ENCODE measurements around the gene UGT1A10.
A peak's percentile ranks its signal among the peaks of the same experiment; 100 is the strongest.
"Not testable (repeated sequence)": the region's sequence is repeated elsewhere in the genome, so short reads cannot be mapped to it uniquely, and the experiment has no call there.

UGT1A10 gene

DNA sequence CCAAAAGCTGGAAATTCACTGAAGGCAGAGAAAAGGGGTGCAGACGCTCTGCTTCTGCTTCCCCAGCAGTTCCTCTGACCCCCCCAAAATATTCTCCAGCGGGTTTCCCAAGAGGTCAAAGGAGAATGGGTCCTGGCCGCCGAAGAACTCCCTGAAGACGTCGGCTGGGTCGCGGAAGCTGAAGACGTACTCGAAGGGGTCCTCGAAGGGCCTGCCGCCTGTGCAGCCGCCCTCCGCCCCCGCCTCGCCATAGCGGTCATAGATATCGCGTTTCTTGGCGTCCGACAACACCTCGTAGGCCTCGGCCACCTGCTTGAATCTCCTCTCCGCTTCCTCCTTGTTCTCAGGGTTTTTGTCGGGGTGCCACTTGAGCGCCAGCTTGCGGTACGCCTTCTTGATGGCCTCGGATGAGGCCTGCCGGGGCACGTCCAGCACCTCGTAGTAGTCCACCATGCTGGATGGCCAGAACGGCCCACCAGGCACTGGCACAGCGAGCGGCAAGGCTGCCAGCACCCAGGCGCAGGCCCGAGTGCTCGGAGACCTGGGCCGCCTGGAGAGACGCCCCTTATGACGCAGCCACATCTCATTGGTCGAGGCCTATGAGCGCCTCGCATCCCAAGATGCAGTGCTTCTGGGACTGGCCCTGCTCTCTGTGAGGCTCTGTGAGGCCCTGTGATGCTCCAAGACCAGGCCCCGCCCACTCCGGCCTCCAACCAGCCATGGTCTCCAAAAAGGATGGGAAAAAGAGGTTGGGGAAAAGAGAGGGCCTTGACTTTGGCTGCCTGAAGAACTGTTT, 107.4 kb downstream of the UGT1A10 start:
- DNase-seq (ENCODE audit: low spot score), result no peak

DNA sequence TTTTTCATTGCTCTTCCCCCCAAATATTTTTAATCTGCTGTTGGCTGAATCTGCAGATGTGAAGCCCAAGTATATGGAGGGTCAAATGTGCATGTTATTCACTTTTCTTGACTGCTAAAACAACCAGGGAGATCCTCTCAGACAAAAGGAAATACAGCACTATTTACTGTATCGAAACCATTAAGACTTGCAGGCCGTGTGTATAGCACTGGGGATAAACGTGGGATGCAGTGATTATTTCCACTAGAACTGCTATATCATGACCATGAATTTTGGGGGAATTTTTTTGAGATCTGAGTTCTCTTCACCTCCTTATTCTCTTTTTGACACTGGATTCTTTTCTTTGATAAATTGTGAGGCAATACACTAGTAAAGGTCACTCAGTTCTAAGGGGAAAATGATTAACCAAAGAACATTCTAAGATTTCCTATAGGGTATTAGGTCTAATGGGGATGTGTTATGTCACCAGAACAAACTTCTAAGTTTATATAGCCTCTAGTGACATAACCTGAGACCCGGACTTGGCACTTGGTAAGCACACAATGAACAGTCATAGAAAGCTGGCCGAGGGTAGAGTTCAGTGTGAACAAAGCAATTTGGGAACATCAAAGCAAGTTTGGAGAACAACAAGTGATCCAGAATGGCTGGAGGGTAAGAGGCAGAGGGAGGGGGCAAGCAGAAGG, 109.0 kb downstream of the UGT1A10 start:
- peak; percentile 49 for DNase-seq (ENCODE audit: low spot score)

DNA sequence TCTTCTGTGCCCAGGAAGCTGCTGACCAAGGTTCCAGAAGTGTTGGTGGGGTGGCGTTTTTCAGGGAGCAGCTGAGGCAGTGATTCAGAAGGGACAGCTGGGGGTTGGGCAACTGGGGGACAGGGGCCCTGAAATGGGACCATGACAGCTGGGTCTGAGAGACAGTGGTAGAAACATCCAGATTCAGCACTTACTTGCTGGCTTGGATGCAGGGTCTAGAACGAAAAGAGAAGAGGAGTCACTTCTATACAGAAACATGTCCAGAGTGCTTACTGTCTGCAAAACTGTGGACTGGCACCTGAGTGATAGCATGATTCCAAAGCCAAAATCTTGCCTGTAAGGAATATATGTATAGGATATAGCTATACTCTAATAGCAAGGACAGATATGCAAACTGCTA, 109.6 kb downstream of the UGT1A10 start:
- DNase-seq (ENCODE audit: low spot score), result not testable (repeated sequence)

GRCh38 chr2:233746475-233747282, 110.4 kb downstream of the UGT1A10 start:
- DNase-seq (ENCODE audit: low spot score), result no peak

DNA sequence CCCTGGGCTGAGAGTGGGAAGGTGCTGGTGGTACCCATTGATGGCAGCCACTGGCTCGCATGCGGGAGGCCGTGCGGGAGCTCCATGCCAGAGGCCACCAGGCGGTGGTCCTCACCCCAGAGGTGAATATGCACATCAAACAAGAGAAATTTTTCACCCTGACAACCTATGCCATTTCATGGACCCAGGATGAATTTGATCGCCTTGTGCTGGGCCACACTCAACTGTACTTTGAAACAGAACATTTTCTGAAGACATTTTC, 111.0 kb downstream of the UGT1A10 start:
- no peak for DNase-seq (ENCODE audit: low spot score)

DNA sequence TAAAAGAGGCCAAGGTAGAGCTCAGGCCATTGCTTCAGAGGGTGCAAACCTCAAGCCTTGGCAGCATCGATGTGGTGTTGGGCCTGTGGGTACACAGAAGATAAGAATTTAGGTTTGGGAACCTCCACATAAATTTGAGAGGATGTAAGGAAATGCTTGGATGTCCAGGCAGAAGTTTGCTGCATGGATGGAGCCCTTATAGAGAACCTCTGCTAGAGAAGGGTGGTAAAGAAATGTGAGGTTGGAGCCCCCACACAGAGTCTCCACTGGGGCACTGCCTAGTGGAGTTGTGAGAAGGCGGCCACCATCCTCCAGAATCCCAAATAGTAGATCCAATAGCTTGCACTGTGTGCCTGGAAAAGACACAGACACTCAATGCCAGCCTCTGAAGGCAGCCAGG, 114.4 kb downstream of the UGT1A10 start:
- not testable (repeated sequence) for DNase-seq (ENCODE audit: low spot score)

DNA sequence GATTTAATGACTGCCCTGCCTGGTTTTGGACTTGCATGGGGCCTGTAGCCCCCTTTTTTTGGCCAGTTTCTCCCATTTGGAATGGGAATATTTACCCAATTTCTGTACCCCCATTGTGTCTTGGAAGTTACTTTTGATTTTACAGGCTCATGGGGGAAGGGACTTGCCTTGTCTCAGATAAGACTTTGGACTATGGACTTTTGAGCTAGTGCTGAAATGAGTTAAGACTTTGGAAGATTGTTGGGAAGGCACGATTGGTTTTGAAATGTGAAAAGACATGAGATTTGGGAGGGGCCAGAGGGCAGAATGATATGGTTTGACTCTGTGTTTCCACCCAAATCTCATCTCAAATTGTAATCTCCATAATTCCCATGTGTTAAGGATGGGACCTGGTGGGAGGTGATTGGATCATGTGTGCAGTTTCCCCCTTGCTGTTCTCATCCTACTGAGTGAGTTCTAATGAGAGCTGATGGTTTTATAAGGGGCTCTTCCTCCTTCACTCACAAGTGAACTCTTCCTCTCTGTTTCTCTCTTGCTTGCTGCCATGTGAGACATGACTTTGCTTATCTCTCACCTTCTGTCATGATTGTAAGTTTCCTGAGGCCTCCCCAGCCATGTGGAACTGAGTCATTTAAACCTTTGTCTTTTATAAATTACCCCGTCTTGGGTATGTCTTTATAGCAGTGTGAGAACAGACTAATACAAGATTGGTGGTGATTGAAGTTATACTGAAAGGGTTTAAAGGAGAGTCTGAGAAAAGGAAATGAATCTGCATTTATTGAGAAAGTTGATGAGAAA, 115.2 kb downstream of the UGT1A10 start:
- not testable (repeated sequence) for DNase-seq (ENCODE audit: low spot score)

- no peak for DNase-seq (ENCODE audit: low spot score)
Observed at GRCh38 chr2:233754872-233755611, 118.8 kb downstream of the UGT1A10 start.

- DNase-seq (ENCODE audit: low spot score), result peak; percentile 70
Observed at GRCh38 chr2:233756429-233757081, 120.3 kb downstream of the UGT1A10 start.

DNA sequence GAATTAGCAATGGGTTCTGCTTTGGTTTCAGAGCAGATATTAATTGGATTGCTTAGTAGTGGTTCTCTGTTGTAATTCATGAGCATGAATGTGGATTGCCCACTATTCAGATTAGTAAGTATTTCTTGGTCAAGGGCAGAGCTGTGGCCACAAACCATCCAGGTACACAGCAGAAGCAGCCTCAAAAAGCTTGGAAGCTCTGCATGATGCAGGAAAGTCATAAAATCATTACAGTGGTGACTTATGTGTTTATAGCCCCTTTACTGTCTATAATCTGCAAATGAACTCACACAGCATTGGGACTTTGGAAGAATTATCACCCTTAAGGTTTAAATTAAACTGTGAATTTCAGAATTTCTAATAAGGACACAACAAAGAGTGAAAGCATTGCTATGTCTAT, 121.9 kb downstream of the UGT1A10 start:
- DNase-seq (ENCODE audit: low spot score), result no peak

- no peak for DNase-seq (ENCODE audit: low spot score)
Observed at GRCh38 chr2:233758849-233759248, 122.6 kb downstream of the UGT1A10 start.

GRCh38 chr2:233760043-233760442, 123.8 kb downstream of the UGT1A10 start, which contains the start of gene UGT1A1:
Gene UGT1A1 (plus strand): TSS chr2:233760270. CDS start chr2:233760288, 18 bp downstream.
- DNase-seq (ENCODE audit: low spot score), result peak; percentile 35

GRCh38 chr2:233761040-233761769, 125.0 kb downstream of the UGT1A10 start:
- DNase-seq (ENCODE audit: low spot score), result no peak

- DNase-seq (ENCODE audit: low spot score), result no peak
Observed at GRCh38 chr2:233764264-233764663, 128.0 kb downstream of the UGT1A10 start.

DNA sequence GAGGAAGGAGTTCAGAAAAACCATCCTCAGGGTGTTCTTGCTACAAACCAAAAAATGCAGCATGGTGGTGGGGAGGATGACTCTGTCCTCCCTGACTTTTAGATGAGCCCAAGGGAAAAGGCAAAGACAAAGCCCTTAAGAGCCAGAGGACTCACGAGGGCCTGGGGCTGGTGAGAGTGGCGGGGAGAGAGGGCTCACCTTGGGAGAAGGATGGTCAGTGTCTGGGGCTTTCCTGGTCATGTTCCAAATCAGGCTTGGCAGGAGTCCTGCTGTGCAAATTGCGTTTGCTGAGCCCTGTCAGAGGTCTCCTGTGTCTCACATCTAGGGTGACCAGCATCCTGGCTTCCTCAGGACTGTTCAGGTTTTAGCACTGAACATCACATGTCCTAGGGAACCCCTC, 128.5 kb downstream of the UGT1A10 start:
- DNase-seq (ENCODE audit: low spot score), result no peak

DNA sequence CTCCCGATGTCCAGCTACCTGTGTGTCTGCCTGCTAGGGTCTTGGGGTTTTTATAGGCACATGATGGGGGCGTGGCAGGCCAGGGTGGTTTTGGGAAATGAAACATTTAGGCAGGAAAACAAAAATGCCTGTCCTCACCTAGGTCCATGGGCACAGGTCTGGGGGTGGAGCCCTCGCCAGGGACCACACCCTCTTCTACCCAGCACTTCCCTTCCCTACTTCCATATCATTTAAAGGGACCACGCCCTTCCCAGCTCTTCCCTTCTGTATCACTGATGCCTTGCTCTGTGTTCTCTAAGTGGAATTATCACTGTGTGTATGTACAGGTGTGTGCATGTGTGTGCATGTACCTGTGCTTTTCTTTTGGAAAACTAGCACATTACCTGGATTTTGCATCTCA, 130.2 kb downstream of the UGT1A10 start:
- DNase-seq (ENCODE audit: low spot score), result no peak

DNA sequence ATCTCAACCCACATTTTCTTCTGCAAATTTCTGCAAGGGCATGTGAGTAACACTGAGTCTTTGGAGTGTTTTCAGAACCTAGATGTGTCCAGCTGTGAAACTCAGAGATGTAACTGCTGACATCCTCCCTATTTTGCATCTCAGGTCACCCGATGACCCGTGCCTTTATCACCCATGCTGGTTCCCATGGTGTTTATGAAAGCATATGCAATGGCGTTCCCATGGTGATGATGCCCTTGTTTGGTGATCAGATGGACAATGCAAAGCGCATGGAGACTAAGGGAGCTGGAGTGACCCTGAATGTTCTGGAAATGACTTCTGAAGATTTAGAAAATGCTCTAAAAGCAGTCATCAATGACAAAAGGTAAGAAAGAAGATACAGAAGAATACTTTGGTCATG, 131.8 kb downstream of the UGT1A10 start:
- no peak for DNase-seq (ENCODE audit: low spot score)

GRCh38 chr2:233769260-233769659, 133.0 kb downstream of the UGT1A10 start:
- DNase-seq (ENCODE audit: low spot score), result no peak

DNA sequence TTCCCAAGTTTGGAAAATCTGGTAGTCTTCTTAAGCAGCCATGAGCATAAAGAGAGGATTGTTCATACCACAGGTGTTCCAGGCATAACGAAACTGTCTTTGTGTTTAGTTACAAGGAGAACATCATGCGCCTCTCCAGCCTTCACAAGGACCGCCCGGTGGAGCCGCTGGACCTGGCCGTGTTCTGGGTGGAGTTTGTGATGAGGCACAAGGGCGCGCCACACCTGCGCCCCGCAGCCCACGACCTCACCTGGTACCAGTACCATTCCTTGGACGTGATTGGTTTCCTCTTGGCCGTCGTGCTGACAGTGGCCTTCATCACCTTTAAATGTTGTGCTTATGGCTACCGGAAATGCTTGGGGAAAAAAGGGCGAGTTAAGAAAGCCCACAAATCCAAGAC, 135.9 kb downstream of the UGT1A10 start:
- DNase-seq (ENCODE audit: low spot score), result no peak

DNA sequence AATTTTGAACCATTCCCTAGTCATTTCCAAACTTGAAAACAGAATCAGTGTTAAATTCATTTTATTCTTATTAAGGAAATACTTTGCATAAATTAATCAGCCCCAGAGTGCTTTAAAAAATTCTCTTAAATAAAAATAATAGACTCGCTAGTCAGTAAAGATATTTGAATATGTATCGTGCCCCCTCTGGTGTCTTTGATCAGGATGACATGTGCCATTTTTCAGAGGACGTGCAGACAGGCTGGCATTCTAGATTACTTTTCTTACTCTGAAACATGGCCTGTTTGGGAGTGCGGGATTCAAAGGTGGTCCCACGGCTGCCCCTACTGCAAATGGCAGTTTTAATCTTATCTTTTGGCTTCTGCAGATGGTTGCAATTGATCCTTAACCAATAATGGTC, 136.3 kb downstream of the UGT1A10 start:
- DNase-seq (ENCODE audit: low spot score), result no peak
